Neural progenitor cell (in vitro differentiated cells): ENCODE measurements around the gene CEACAM6.

Experiments
- EZH2 ChIP-seq: fragments of 200-600 bp; sonication (generic); IDR thresholded peaks from 2 replicates; pipeline ENCODE4 v1.6.1; 2017; ENCODE audit warnings: antibody characterized with exemption, mild to moderate bottlenecking, moderate library complexity
- TF ChIP-seq, protein P1 (sequence below): fragments of 200-600 bp; sonication (generic); IDR thresholded peaks from 2 replicates; pipeline ENCODE4 v1.5.1; 2017; ENCODE audit warnings: antibody characterized with exemption, mild to moderate bottlenecking

DNA sequence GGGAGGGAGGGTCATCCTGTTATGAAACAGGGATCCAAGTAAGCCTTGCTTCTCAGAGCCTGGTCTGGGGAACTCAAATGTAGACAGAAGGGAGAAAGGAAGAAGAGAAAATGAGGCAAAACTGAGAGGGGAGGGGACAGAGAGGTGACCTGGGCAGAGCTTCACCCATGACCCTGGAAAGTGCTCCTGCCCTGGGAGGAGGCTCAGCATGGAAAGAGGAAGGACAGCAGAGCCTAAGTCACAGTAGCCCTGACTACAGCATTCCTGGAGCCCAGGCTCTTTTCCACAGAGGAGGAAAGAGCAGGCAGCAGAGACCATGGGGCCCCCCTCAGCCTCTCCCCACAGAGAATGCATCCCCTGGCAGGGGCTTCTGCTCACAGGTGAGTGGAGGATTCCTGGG is 41.0 kb downstream of the CEACAM6 start, which contains the start of gene CEACAM3:
- TF ChIP-seq, protein P1, sequence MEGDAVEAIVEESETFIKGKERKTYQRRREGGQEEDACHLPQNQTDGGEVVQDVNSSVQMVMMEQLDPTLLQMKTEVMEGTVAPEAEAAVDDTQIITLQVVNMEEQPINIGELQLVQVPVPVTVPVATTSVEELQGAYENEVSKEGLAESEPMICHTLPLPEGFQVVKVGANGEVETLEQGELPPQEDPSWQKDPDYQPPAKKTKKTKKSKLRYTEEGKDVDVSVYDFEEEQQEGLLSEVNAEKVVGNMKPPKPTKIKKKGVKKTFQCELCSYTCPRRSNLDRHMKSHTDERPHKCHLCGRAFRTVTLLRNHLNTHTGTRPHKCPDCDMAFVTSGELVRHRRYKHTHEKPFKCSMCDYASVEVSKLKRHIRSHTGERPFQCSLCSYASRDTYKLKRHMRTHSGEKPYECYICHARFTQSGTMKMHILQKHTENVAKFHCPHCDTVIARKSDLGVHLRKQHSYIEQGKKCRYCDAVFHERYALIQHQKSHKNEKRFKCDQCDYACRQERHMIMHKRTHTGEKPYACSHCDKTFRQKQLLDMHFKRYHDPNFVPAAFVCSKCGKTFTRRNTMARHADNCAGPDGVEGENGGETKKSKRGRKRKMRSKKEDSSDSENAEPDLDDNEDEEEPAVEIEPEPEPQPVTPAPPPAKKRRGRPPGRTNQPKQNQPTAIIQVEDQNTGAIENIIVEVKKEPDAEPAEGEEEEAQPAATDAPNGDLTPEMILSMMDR, result no peak
- no peak for TF ChIP-seq EZH2
